ENCODE measurements around the gene NPAS3. TPM values are rescaled to one million over a fixed set of nuclear protein-coding genes. Genes with fewer than 3 reads are reported as not detected.

NPAS3 gene
- total and polyA plus RNA-seq, 4 donors: 0.07 to 0.09 (median 0.08) TPM; not detected in 1

DNA sequence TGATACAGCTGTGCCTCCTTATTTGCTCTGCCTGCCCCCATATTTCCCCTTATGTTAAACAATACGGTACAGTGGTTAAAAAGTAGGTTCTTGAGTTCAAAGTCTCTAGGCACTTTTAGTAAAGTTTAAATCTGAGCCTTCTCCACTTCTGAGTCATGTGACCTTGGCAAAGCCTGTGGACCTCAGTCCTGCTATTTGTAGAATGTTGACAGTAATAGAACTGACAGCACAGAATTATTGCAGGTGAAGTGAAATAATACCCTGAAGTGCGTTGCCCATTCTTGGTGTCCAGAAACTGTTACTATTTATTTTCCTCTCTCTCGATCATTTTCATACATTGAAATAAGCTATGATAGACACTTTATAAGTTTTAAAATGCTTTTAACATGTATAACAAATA is 512.5 kb downstream of the NPAS3 start:
- H3K27ac ChIP-seq (ENCODE audit: low read depth in 1 of 2, low read length in 2 of 2): no peak overlapping the region
- no peak overlapping the region for H3K4me3 ChIP-seq (ENCODE audit: low read depth in 1 of 3, low read length in 3 of 3)
- TF ChIP-seq JUND (IDR thresholded peaks at IDR 0.05): no peak
- TF ChIP-seq TAF1 (conservative IDR thresholded peaks at IDR 0.05): no peak
- TF ChIP-seq RXRA (IDR thresholded peaks at IDR 0.05): no peak
- no peak for TF ChIP-seq NR2F2 (IDR thresholded peaks at IDR 0.05)
- TF ChIP-seq GABPA (IDR thresholded peaks at IDR 0.05 in 1 of 2, conservative IDR thresholded peaks at IDR 0.05 in 1 of 2): no peak
- TF ChIP-seq EGR1 (IDR thresholded peaks at IDR 0.05; ENCODE audit: low read depth in 2 of 2): no peak
- no peak for TF ChIP-seq YY1 (IDR thresholded peaks at IDR 0.05)
- TF ChIP-seq, protein P1, sequence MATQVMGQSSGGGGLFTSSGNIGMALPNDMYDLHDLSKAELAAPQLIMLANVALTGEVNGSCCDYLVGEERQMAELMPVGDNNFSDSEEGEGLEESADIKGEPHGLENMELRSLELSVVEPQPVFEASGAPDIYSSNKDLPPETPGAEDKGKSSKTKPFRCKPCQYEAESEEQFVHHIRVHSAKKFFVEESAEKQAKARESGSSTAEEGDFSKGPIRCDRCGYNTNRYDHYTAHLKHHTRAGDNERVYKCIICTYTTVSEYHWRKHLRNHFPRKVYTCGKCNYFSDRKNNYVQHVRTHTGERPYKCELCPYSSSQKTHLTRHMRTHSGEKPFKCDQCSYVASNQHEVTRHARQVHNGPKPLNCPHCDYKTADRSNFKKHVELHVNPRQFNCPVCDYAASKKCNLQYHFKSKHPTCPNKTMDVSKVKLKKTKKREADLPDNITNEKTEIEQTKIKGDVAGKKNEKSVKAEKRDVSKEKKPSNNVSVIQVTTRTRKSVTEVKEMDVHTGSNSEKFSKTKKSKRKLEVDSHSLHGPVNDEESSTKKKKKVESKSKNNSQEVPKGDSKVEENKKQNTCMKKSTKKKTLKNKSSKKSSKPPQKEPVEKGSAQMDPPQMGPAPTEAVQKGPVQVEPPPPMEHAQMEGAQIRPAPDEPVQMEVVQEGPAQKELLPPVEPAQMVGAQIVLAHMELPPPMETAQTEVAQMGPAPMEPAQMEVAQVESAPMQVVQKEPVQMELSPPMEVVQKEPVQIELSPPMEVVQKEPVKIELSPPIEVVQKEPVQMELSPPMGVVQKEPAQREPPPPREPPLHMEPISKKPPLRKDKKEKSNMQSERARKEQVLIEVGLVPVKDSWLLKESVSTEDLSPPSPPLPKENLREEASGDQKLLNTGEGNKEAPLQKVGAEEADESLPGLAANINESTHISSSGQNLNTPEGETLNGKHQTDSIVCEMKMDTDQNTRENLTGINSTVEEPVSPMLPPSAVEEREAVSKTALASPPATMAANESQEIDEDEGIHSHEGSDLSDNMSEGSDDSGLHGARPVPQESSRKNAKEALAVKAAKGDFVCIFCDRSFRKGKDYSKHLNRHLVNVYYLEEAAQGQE (IDR thresholded peaks at IDR 0.05): no peak
- no peak for TF ChIP-seq FOXA1 (IDR thresholded peaks at IDR 0.05)
- no peak for TF ChIP-seq HNF4A (conservative IDR thresholded peaks at IDR 0.05)
- TF ChIP-seq, protein P2, sequence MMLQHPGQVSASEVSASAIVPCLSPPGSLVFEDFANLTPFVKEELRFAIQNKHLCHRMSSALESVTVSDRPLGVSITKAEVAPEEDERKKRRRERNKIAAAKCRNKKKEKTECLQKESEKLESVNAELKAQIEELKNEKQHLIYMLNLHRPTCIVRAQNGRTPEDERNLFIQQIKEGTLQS (IDR thresholded peaks at IDR 0.05): no peak
- TF ChIP-seq, protein P3, sequence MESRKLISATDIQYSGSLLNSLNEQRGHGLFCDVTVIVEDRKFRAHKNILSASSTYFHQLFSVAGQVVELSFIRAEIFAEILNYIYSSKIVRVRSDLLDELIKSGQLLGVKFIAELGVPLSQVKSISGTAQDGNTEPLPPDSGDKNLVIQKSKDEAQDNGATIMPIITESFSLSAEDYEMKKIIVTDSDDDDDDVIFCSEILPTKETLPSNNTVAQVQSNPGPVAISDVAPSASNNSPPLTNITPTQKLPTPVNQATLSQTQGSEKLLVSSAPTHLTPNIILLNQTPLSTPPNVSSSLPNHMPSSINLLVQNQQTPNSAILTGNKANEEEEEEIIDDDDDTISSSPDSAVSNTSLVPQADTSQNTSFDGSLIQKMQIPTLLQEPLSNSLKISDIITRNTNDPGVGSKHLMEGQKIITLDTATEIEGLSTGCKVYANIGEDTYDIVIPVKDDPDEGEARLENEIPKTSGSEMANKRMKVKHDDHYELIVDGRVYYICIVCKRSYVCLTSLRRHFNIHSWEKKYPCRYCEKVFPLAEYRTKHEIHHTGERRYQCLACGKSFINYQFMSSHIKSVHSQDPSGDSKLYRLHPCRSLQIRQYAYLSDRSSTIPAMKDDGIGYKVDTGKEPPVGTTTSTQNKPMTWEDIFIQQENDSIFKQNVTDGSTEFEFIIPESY (IDR thresholded peaks at IDR 0.05): no peak
- no peak for TF ChIP-seq SP1 (IDR thresholded peaks at IDR 0.05)
- TF ChIP-seq, protein P4, sequence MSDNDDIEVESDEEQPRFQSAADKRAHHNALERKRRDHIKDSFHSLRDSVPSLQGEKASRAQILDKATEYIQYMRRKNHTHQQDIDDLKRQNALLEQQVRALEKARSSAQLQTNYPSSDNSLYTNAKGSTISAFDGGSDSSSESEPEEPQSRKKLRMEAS (IDR thresholded peaks at IDR 0.05): no peak
- TF ChIP-seq HNF4G (IDR thresholded peaks at IDR 0.05): no peak
- TF ChIP-seq, protein P5, sequence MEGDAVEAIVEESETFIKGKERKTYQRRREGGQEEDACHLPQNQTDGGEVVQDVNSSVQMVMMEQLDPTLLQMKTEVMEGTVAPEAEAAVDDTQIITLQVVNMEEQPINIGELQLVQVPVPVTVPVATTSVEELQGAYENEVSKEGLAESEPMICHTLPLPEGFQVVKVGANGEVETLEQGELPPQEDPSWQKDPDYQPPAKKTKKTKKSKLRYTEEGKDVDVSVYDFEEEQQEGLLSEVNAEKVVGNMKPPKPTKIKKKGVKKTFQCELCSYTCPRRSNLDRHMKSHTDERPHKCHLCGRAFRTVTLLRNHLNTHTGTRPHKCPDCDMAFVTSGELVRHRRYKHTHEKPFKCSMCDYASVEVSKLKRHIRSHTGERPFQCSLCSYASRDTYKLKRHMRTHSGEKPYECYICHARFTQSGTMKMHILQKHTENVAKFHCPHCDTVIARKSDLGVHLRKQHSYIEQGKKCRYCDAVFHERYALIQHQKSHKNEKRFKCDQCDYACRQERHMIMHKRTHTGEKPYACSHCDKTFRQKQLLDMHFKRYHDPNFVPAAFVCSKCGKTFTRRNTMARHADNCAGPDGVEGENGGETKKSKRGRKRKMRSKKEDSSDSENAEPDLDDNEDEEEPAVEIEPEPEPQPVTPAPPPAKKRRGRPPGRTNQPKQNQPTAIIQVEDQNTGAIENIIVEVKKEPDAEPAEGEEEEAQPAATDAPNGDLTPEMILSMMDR (IDR thresholded peaks at IDR 0.05; ENCODE audit: low read depth, low read length, missing input control): no peak
- TF ChIP-seq RAD21 (IDR thresholded peaks at IDR 0.05): no peak
- TF ChIP-seq FOXA2 (IDR thresholded peaks at IDR 0.05): no peak
- H3K9me3 ChIP-seq (ENCODE audit: control insufficient read depth in 4 of 4, low read length in 3 of 4): no peaks in the 10 kb centered on the region
- WGBS: 62% methylated on average over 3 of the region's 3 CpGs
- H3K36me3 ChIP-seq (ENCODE audit: control insufficient read depth in 4 of 4, insufficient read depth in 3 of 4, low read depth in 1 of 4, low read length in 3 of 4): no peaks in the 10 kb centered on the region
- no peaks in the 10 kb centered on the region for H3K27me3 ChIP-seq (ENCODE audit: control insufficient read depth in 4 of 4, insufficient read depth in 4 of 4, low read length in 3 of 4)
- H3K4me1 ChIP-seq (ENCODE audit: control insufficient read depth in 4 of 4, insufficient read depth in 4 of 4, low read length in 3 of 4): peaks cover 0 to 3% (median 0%) of the 10 kb centered on the region in 4 donors
- no peak overlapping the region for H3K9ac ChIP-seq (ENCODE audit: low read depth in 1 of 2, low read length in 2 of 2)
- no peak for DNase-seq (ENCODE audit: low spot score)

Measured in liver (tissue), 9 donors.